EL (cell line): ENCODE results near the gene GALNT17.
"Not testable (repeated sequence)": the region's sequence is repeated elsewhere in the genome, so short reads cannot be mapped to it uniquely, and the experiment has no call there.

ENCODE experiments used
- DNase-seq: peaks from one replicate; pipeline ENCODE4 v3.0.0-alpha.2; 2016

Gene GALNT17

GRCh38 chr7:71237945-71238344 is 106.0 kb downstream of the GALNT17 start:
- DNase-seq = no peak

GRCh38 chr7:71238581-71239295 is 106.8 kb downstream of the GALNT17 start:
- no peak for DNase-seq

- no peak for DNase-seq
Observed at GRCh38 chr7:71239586-71240268, 107.8 kb downstream of the GALNT17 start.

GRCh38 chr7:71243736-71244410 is 111.9 kb downstream of the GALNT17 start:
- no peak for DNase-seq

GRCh38 chr7:71245038-71245437 is 113.1 kb downstream of the GALNT17 start:
- DNase-seq = no peak

GRCh38 chr7:71251706-71252105 is 119.8 kb downstream of the GALNT17 start:
- no peak for DNase-seq

- DNase-seq = no peak
Observed at GRCh38 chr7:71254751-71255150, 122.8 kb downstream of the GALNT17 start.

- no peak for DNase-seq
Observed at GRCh38 chr7:71255537-71256178, 123.7 kb downstream of the GALNT17 start.

GRCh38 chr7:71261066-71261465 is 129.1 kb downstream of the GALNT17 start:
- DNase-seq = no peak

- DNase-seq = not testable (repeated sequence)
Observed at GRCh38 chr7:71262834-71263233, 130.9 kb downstream of the GALNT17 start.

GRCh38 chr7:71264005-71264404 is 132.1 kb downstream of the GALNT17 start:
- DNase-seq = no peak

GRCh38 chr7:71266912-71267311 is 135.0 kb downstream of the GALNT17 start:
- DNase-seq = no peak

GRCh38 chr7:71267734-71268469 is 136.0 kb downstream of the GALNT17 start:
- DNase-seq = no peak

GRCh38 chr7:71270558-71270957 is 138.6 kb downstream of the GALNT17 start:
- DNase-seq = no peak

- DNase-seq = no peak
Observed at GRCh38 chr7:71271203-71271602, 139.3 kb downstream of the GALNT17 start.

- no peak for DNase-seq
Observed at GRCh38 chr7:71272509-71273490, 140.9 kb downstream of the GALNT17 start.

GRCh38 chr7:71278257-71278656 is 146.3 kb downstream of the GALNT17 start:
- no peak for DNase-seq

- DNase-seq = no peak
Observed at GRCh38 chr7:71281261-71281660, 149.3 kb downstream of the GALNT17 start.

GRCh38 chr7:71283802-71284201 is 151.9 kb downstream of the GALNT17 start:
- no peak for DNase-seq

- no peak for DNase-seq
Observed at GRCh38 chr7:71285571-71286145, 153.7 kb downstream of the GALNT17 start.

GRCh38 chr7:71286336-71286735 is 154.4 kb downstream of the GALNT17 start:
- no peak for DNase-seq
